Activated CD4-positive, alpha-beta T cell treated with anti-CD3 and anti-CD28 coated beads for 48 hours (primary cell): ENCODE measurements around the gene ENTHD1.
A peak's percentile ranks its signal among the peaks of the same experiment; 100 is the strongest.
"Not testable (repeated sequence)": the region's sequence is repeated elsewhere in the genome, so short reads cannot be mapped to it uniquely, and the experiment has no call there.

Experiments
- DNase-seq: peaks from one replicate; pipeline ENCODE4 v3.0.0-alpha.2; 2020

Gene ENTHD1

GRCh38 chr22:39897841-39898240, 4.3 kb upstream of the ENTHD1 start:
- no peak for DNase-seq

DNA sequence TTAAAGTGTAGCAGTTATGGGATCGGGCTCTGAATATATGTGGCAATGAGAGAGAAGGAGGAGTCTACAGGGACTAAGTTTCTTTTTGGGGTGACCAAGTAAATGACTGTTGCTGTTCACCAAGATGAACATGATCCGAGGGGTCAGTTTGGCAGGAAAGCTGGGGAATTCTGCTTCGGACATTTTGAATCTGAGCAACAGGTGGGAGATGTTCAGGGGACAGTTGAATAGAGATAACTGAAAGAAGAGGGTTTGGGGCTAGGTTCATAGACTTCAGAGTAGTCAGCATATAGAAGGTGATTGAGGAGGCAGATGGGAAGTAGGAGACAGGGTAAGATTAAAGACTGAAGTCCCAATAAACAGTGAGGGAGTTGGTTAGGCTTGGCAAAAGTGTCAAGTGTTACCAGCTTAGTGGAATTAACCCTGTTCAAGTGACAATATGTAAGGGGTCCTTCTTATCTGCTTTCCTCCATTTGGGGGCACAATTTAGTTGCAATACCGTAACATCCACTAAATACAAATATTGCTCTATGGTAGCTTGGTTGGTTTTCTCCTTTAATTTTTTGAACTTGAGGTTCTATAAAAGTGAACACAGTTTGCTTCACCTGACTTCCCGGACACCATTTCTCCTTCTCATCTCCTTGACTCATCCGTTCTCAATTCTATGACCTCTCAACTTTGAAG, 2.9 kb upstream of the ENTHD1 start:
- no peak for DNase-seq

DNA sequence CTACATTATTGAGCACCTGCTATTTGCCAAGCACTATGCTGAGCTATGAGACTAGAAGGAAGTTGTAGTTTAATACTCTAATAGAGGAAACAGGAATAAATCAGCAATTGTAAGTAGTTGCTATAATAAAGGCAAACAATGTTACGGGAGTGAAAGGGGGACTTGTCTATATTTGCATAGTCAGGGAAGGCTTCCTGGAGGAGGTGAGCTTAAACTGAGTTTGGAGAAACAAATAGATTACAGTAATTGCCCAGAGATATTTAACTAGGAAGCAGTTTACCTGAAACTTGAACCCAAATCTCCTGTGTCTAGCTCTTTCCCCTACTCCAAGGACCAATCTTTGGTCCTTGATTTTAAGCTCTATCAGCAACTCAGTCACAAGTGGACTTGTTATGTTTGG, 2.1 kb upstream of the ENTHD1 start:
- DNase-seq, result no peak

DNA sequence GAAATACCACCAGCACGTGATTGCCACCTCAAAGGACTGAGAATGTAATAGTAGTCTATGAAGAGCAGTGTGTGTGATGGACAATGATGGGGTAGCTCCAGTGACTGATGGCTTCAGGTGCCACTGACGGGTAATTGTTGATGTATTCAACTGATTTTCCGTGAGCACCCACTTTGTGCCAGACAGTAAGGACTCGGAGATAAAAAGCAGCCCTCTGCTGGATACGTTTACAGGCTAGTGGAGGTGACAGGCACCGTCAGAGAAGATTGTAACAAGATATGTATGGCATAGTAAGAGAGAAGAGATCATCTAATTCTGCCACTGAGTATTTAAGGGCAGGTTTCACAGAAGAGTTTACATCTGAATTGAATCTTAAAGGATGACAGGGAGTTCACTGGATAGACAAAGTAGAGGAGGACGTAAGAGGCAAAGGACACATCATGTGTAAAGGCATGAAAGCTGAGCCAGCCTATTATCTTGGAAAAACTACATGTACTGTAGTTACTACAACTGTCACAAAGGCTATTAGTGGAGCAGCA, 1.1 kb upstream of the ENTHD1 start:
- DNase-seq, result no peak

GRCh38 chr22:39889924-39890323, 3.6 kb downstream of the ENTHD1 start:
- not testable (repeated sequence) for DNase-seq

- DNase-seq, result no peak
These were observed 10.5 kb downstream of the ENTHD1 start for GRCh38 chr22:39883057-39883456.

DNA sequence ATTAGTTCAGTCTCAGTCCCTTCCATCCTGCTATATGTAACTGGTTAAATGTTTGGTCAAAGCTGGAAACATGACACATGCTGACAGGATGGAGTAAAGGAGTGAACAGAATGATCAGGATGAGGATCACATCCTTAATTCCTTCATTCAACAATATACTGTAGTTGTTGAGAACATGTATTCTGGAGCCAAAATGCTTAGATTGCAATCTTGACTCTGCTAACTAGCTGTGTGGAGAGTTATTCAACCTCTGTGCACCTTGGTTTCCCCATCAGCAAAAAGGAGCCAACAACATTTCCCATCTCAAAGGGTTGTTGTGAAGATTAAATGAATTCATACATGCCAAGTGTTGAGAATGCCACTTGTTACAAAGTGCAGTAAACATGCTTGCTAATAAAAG, 12.8 kb downstream of the ENTHD1 start:
- DNase-seq, result no peak

DNA sequence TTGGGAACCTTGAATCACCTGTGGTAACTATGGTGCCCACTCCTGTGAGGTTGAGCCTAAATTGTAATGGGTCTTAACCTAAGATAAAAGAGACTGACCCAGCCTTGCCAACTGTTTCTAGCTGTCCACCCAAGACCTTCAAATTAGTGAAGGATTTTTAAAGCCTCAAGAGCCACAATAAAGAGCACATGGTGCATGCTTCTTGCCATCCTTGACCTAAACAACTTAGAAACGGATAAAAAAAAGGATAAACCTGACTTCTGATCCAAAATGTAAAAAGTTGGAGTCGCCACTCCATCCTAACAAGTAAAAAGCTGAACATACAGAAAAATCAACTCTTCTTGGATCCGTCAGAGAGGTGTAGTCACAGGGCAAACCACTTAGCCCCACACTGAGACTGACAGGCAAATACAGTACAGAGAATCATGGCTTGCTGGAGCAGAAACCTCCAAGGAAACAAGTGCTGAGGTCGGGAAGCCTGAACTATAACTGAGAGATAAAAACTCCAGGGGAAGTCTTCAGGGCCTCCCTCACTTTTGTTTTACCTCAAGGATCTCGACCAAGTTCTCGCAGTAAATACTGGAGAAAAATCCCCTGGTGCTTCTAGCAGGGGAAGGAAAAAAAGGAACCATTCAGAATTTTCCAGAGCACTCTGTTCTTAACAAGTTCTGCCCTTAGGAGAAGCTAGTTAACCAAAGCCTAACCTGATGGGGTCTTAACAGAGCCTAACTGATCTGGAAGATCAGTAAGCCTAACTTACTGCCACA, 16.3 kb downstream of the ENTHD1 start:
- no peak for DNase-seq

- DNase-seq, result not testable (repeated sequence)
These were observed 18.2 kb downstream of the ENTHD1 start for GRCh38 chr22:39875176-39875885.

GRCh38 chr22:39873965-39874364, 19.6 kb downstream of the ENTHD1 start:
- DNase-seq, result peak; percentile 9

DNA sequence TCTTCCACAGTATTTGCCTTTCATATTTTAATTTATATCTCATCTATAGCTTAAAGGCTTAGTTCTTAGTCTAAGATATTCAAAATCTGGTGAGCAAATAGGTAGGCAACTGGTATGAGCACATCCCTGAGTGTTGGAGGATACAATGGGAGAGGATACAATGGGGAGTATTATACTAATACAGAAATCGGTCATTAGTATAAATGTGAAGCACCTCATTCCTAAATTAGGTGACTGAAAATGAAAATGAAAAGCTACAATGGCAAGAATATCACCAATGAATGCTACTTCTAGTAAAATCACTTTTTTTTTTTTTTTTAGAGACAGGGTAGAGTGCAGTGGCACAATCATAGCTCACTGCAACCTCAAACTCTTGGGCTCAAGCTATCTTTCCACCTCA, 21.0 kb downstream of the ENTHD1 start:
- DNase-seq, result no peak

DNA sequence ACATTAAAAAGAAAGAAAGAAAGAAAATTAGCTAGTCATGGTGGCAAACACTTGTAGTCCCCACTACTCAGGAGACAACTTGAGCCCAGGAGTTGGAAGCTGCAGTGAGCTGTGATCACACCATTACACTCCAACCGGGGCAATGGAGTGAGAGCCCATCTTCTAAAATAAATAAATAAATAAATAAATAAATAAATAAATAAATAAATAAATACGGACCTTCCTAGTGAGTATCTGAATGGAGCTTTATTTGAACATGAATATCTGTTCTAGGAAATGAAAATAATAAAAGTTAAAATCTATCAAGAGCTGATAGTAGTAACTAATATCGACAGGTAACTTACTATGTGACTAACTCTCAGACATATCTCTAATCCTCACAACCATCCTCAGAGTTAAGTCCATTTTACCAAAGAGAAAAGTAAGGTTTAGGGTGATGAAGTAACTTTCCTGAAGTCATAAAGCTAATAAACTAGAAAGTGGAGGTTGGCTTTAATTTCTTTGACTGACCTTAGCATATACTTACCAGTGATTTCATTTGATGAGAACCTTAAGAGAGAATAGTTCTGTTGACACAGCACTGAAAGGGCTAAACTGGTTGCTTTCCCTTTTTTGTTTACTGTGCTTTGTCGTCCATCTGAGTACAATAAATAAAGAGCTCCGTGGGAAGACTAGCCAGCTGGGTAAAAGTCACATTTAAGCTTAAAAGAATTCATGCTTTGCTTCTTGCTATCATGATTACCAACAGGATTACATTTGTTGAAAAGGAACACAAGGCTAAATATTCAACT, 22.4 kb downstream of the ENTHD1 start:
- no peak for DNase-seq

DNA sequence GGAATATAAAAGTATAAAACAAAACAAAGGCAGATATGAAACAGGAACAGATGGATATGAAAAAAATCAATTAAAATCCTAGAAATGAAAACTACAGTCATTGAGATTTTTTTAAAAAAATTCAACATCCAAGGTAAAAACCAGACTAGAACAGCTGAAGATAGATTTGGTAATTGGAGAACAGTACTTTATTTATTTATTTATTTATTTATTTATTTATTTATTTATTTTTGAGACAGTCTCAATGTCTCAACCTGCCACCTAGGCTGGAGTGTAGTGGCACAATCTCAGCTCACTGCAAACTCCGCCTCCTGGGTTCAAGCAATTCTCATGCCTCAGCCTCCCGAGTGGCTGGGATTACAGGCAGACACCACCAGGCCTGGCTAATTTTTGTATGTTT, 23.8 kb downstream of the ENTHD1 start:
- not testable (repeated sequence) for DNase-seq

DNA sequence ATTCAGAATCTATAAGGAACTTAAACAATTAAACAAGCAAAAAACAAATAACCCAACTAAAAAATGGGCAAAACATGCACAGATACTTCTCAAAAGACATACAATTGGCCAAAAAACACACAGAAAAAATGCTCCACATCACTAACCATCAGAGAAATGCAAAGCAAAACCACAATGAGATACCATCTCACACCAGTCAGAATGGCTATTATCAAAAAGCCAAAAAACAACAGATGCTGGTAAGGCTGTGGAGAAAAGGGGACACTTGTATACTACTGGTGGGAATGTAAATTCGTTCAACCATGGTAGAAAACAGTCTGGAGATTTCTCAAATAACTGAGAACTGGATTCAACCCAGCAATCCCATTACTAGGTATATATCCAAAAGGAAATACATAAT, 24.8 kb downstream of the ENTHD1 start:
- no peak for DNase-seq

DNA sequence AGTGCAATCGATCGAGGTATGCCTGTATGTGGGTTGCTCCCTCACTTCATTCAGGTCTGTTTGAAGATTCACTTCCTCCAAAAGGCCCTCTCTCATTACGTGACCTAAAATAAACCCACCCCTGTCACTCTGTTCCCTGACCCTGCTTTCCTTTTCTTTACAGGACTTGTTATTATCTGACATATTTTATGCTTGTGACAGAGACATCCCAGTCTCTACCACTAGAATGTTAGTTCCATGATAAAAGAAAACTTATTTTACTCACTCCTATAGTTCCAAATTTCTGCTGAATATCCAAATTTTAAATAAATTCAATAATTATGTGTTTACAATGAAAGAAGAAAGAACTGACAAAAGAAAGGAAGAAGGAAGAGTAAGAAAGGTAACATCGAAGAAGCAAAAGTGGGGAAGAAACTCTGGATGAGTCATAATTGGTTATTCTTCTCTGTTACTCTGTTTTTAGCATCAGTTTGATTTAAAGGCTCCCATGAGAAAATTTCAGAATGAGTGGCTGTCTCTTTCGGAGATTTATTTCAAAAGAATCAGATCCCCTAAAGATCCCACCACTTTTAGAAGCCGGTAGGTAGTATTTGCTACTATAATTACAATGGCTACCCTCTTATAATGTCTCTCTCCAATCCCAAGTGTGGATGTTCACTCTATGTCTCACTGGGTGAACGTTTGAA, 33.5 kb downstream of the ENTHD1 start:
- DNase-seq, result no peak

GRCh38 chr22:39856588-39856987, 37.0 kb downstream of the ENTHD1 start:
- no peak for DNase-seq

- no peak for DNase-seq
These were observed 40.8 kb downstream of the ENTHD1 start for GRCh38 chr22:39852799-39853198.

GRCh38 chr22:39851606-39852315, 41.8 kb downstream of the ENTHD1 start:
- no peak for DNase-seq

GRCh38 chr22:39847477-39847876, 46.1 kb downstream of the ENTHD1 start:
- DNase-seq, result no peak

DNA sequence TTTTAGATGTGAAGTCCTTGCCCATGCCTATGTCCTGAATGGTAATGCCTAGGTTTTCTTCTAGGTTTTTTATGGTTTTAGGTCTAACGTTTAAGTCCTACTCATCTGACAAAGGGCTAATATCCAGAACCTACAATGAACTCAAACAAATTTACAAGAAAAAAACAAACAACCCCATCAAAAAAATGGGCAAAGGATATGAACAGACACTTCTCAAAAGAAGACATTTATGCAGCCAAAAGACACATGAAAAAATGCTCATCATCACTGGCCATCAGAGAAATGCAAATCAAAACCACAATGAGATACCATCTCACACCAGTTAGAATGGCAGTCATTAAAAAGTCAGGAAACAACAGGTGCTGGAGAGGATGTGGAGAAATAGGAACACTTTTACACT, 47.0 kb downstream of the ENTHD1 start:
- not testable (repeated sequence) for DNase-seq

GRCh38 chr22:39845529-39845928, 48.0 kb downstream of the ENTHD1 start:
- no peak for DNase-seq
